ENCODE results near the gene GCAT. TPM values are rescaled to one million over a fixed set of nuclear protein-coding genes. Genes with fewer than 3 reads are reported as not detected.

Gene GCAT
- total and polyA plus RNA-seq, 9 of the 15 experiments (the other 6 are each of a cell fraction or from before 2014, with no cell fraction given) = 1.9 to 69.9 (median 26.4) TPM

GRCh38 chr22:37827056-37827455 is 19.3 kb downstream of the GCAT start:
- no peak for ATAC-seq
- H2AFZ ChIP-seq (ENCODE audit: low read depth, low read length) = no peak overlapping the region
- CTCF ChIA-PET (ENCODE audit: low intra/inter-chr PET ratio) = no interaction called here
- intact Hi-C loops (cut with micrococcal nuclease) = no loop called here
- POLR2A ChIA-PET = interaction anchor here (1.0 to 1.1 kb wide), 2 partner anchors 8 kb away, joined by 4 to 7 read pairs; no protein-coding TSS in a partner anchor
- H3K4me1 ChIP-seq (replicated peaks in 1 of 2; ENCODE audit: control insufficient read depth in 2 of 2, insufficient read depth in 2 of 2, low read length in 2 of 2) = peaks cover 0 to 8% of the 10 kb centered on the region in 2 experiments; a peak in 3 of 5 replicates
- H3K4me3 ChIP-seq = no peak overlapping the region
- no peaks in the 10 kb centered on the region for H3K27me3 ChIP-seq (ENCODE audit: control insufficient read depth in 2 of 2, insufficient read depth in 2 of 2, low read length in 2 of 2)
- no peak overlapping the region for H3K27ac ChIP-seq (ENCODE audit: extremely low read depth, low read depth, low read length)
- no peak overlapping the region for H3K4me2 ChIP-seq (ENCODE audit: insufficient read depth, low read length)
- no peaks in the 10 kb centered on the region for H3K9me3 ChIP-seq (replicated peaks; ENCODE audit: control insufficient read depth, insufficient read depth, low read depth, low read length)
- H3K9me1 ChIP-seq (ENCODE audit: control insufficient read depth, insufficient read depth, low read length) = no peaks in the 10 kb centered on the region
- DNase-seq (ENCODE audit: extremely low read depth in 1 of 4, low spot score in 3 of 4) = no peak
- H4K20me1 ChIP-seq (replicated peaks; ENCODE audit: control insufficient read depth, insufficient read depth, low read length) = no peaks in the 10 kb centered on the region
- TF ChIP-seq, protein P1, sequence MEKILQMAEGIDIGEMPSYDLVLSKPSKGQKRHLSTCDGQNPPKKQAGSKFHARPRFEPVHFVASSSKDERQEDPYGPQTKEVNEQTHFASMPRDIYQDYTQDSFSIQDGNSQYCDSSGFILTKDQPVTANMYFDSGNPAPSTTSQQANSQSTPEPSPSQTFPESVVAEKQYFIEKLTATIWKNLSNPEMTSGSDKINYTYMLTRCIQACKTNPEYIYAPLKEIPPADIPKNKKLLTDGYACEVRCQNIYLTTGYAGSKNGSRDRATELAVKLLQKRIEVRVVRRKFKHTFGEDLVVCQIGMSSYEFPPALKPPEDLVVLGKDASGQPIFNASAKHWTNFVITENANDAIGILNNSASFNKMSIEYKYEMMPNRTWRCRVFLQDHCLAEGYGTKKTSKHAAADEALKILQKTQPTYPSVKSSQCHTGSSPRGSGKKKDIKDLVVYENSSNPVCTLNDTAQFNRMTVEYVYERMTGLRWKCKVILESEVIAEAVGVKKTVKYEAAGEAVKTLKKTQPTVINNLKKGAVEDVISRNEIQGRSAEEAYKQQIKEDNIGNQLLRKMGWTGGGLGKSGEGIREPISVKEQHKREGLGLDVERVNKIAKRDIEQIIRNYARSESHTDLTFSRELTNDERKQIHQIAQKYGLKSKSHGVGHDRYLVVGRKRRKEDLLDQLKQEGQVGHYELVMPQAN (IDR thresholded peaks at IDR 0.05; ENCODE audit: borderline replicate concordance) = no peak
- H3K9ac ChIP-seq (ENCODE audit: insufficient read depth in 1 of 2, low read depth in 2 of 2, low read length in 2 of 2) = no peak overlapping the region
- FAIRE-seq = no peak
- H3K36me3 ChIP-seq (ENCODE audit: control insufficient read depth, insufficient read depth, low read length) = peaks cover 25% of the 10 kb centered on the region; the same call in 1 of the 3 replicates
- in situ Hi-C loops (cut with MboI) = no loop called here
- 84% methylated on average over 5 of the region's 9 CpGs for WGBS (ENCODE audit: insufficient coverage, low coverage, missing lambda C conversion rate)
- H3K79me2 ChIP-seq (ENCODE audit: control insufficient read depth, insufficient read depth, low read length) = no peaks in the 10 kb centered on the region
- BruUV-seq (replicated peaks) = no TSS peak

GRCh38 chr22:37830093-37830842 is 22.5 kb downstream of the GCAT start:
- H3K9ac ChIP-seq (ENCODE audit: insufficient read depth in 1 of 2, low read depth in 2 of 2, low read length in 2 of 2) = peak overlapping the region in 1 of 2 experiments; percentile 52; a peak in 2 of 4 replicates
- DNase-seq (ENCODE audit: extremely low read depth in 1 of 4, low spot score in 3 of 4) = no peak
- H4K20me1 ChIP-seq (replicated peaks; ENCODE audit: control insufficient read depth, insufficient read depth, low read length) = no peaks in the 10 kb centered on the region
- POLR2A ChIA-PET = interaction anchor here (0.7 to 1.2 kb wide), 3 partner anchors 13 to 175 kb away, joined by 3 to 4 read pairs (median 4); no protein-coding TSS in a partner anchor
- H3K4me3 ChIP-seq = no peak overlapping the region
- no peaks in the 10 kb centered on the region for H3K9me1 ChIP-seq (ENCODE audit: control insufficient read depth, insufficient read depth, low read length)
- ATAC-seq = no peak
- intact Hi-C loops (cut with micrococcal nuclease) = no loop called here
- H3K4me2 ChIP-seq (ENCODE audit: insufficient read depth, low read length) = no peak overlapping the region
- no peaks in the 10 kb centered on the region for H3K79me2 ChIP-seq (ENCODE audit: control insufficient read depth, insufficient read depth, low read length)
- TF ChIP-seq RBFOX2 (IDR thresholded peaks at IDR 0.05; ENCODE audit: low read depth, low read length) (peak; percentile 24; the same call in 1 of the 2 replicates), FOSL1 (tag; conservative IDR thresholded peaks at IDR 0.05) (no peak), SP1 (CRISPR knock-in tag; IDR thresholded peaks at IDR 0.05) (no peak), MBD1 (CRISPR knock-in tag; IDR thresholded peaks at IDR 0.05) (no peak), POLR2G (IDR thresholded peaks at IDR 0.05; ENCODE audit: low read depth, low read length) (peak; percentile 53; the same call in 1 of the 2 replicates), ZNF134 (CRISPR knock-in tag; conservative IDR thresholded peaks at IDR 0.05) (no peak)
- no peaks in the 10 kb centered on the region for H3K27me3 ChIP-seq (ENCODE audit: control insufficient read depth in 2 of 2, insufficient read depth in 2 of 2, low read length in 2 of 2)
- CTCF ChIA-PET (ENCODE audit: low intra/inter-chr PET ratio) = no interaction called here
- H3K27ac ChIP-seq (ENCODE audit: extremely low read depth, low read depth, low read length) = no peak overlapping the region
- WGBS (ENCODE audit: insufficient coverage, low coverage, missing lambda C conversion rate) = 81% methylated on average over 10 of the region's 14 CpGs
- no peak overlapping the region for H2AFZ ChIP-seq (ENCODE audit: low read depth, low read length)
- H3K4me1 ChIP-seq (replicated peaks in 1 of 2; ENCODE audit: control insufficient read depth in 2 of 2, insufficient read depth in 2 of 2, low read length in 2 of 2) = no peaks in the 10 kb centered on the region; a peak in 1 of 5 replicates
- H3K36me3 ChIP-seq (ENCODE audit: control insufficient read depth, insufficient read depth, low read length) = peaks cover 52% of the 10 kb centered on the region; the same call in 2 of the 3 replicates
- no peak for FAIRE-seq
- in situ Hi-C loops (cut with MboI) = no loop called here
- no peaks in the 10 kb centered on the region for H3K9me3 ChIP-seq (replicated peaks; ENCODE audit: control insufficient read depth, insufficient read depth, low read depth, low read length)
- no TSS peak for BruUV-seq (replicated peaks)
